22Rv1 (cell line): Measurements from ENCODE around the gene MBP.

Experiments
- CTCF ChIP-seq: fragments of 450-650 bp; IDR thresholded peaks from 2 replicates; pipeline ENCODE4 v1.5.1; 2017; ENCODE audit warnings: mild to moderate bottlenecking
- ZFX ChIP-seq: fragments of 450-650 bp; IDR thresholded peaks from 2 replicates; pipeline ENCODE4 v1.6.1; 2017; ENCODE audit warnings: antibody characterized with exemption, borderline replicate concordance

GRCh38 chr18:76991021-76991688 lies 141.4 kb downstream of the MBP start:
- TF ChIP-seq CTCF (no peak), ZFX (no peak)
